Mesendoderm (in vitro differentiated cells): ENCODE results near the gene SLC6A1.

Experiments
- DNase-seq: peaks from one replicate; pipeline ENCODE4 v3.0.0; 2013
- H2AK5ac ChIP-seq: 2 replicates; pipeline ENCODE4 v1.6.1; 2013; ENCODE audit warnings: low read length, inconsistent platforms
- H2BK120ac ChIP-seq: 2 replicates; pipeline ENCODE4 v1.6.1; 2013; ENCODE audit warnings: low read depth, mild to moderate bottlenecking, low read length, moderate library complexity, mixed read lengths
- H2BK15ac ChIP-seq: replicated peaks from 2 replicates; pipeline ENCODE4 v1.6.1; 2013; ENCODE audit warnings: low read depth, mild to moderate bottlenecking, moderate library complexity
- H2BK5ac ChIP-seq: 2 replicates; pipeline ENCODE4 v1.6.1; 2013; ENCODE audit warnings: low read length, inconsistent platforms
- H3K18ac ChIP-seq: 2 replicates; pipeline ENCODE4 v1.6.1; 2013; ENCODE audit warnings: mild to moderate bottlenecking, low read length, mixed read lengths
- H3K23ac ChIP-seq: one replicate; pipeline ENCODE4 v1.6.1; 2013; ENCODE audit warnings: low read length
- H3K27ac ChIP-seq: 2 replicates; pipeline ENCODE4 v1.5.1; 2013; ENCODE audit warnings: low read depth, mild to moderate bottlenecking, inconsistent platforms, low read length, moderate library complexity
- H3K27me3 ChIP-seq: 2 replicates; pipeline ENCODE4 v1.6.1; 2013; ENCODE audit warnings: low read length, control low read depth, mild to moderate bottlenecking, inconsistent platforms; ENCODE audit not compliant: insufficient read depth, poor library complexity
- H3K36me3 ChIP-seq: 2 replicates; pipeline ENCODE4 v1.6.1; 2013; ENCODE audit warnings: low read length, inconsistent platforms; ENCODE audit not compliant: control insufficient read depth, insufficient read depth
- H3K4ac ChIP-seq: one replicate; pipeline ENCODE4 v1.6.1; 2013; ENCODE audit warnings: low read depth, mild to moderate bottlenecking, low read length, moderate library complexity
- H3K4me1 ChIP-seq: 2 replicates; pipeline ENCODE4 v1.6.1; 2013; ENCODE audit warnings: low read depth, low read length, inconsistent platforms; ENCODE audit not compliant: control insufficient read depth
- H3K4me2 ChIP-seq: 2 replicates; pipeline ENCODE4 v1.6.1; 2013; ENCODE audit warnings: low read length
- H3K4me3 ChIP-seq: 2 replicates; pipeline ENCODE4 v1.5.1; 2013; ENCODE audit warnings: mild to moderate bottlenecking, low read length
- H3K56ac ChIP-seq: one replicate; pipeline ENCODE4 v1.6.1; 2013; ENCODE audit warnings: low read length
- H3K79me1 ChIP-seq: 2 replicates; pipeline ENCODE4 v1.6.1; 2013; ENCODE audit warnings: low read length, inconsistent platforms
- H3K79me2 ChIP-seq: 2 replicates; pipeline ENCODE4 v1.6.1; 2013; ENCODE audit warnings: mild to moderate bottlenecking, low read length; ENCODE audit not compliant: control insufficient read depth, insufficient read depth
- H3K9ac ChIP-seq: 2 replicates; pipeline ENCODE4 v1.6.1; 2013; ENCODE audit warnings: low read length, inconsistent platforms
- H4K5ac ChIP-seq: one replicate; pipeline ENCODE4 v1.6.1; 2013; ENCODE audit warnings: low read length
- H4K8ac ChIP-seq: one replicate; pipeline ENCODE4 v1.6.1; 2013; ENCODE audit warnings: low read depth, mild to moderate bottlenecking, control low read depth, low read length, moderate library complexity
- WGBS: extraction: QIAGEN DNeasy Blood & Tissue Kit; methylation state at CpG from one replicate; pipeline ENCODE4 v1.1.7; 2013; ENCODE audit warnings: low lambda C conversion rate, missing lambda C conversion rate; ENCODE audit not compliant: insufficient coverage; ENCODE audit errors: extremely low coverage; 5-methylcytosine and 5-hydroxymethylcytosine counted together

SLC6A1 gene

DNA sequence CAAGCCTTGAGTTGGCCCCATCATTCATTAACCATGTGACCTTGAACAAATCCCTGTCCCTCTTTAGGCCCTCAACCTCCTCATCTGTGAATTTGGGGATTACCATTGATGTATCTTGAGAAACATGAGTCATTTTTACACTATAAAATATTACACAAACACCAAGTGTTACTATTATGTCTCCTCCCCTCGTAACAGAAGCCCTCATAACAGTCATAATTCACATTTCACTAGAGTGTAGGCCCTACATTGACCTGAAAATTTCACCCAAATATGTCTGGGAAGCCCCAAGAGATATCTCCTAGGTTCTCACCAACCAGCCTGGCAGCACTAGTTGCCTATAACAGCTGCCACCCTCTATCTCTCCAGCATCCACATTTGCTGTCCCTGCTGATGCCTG, 15.8 kb upstream of the SLC6A1 start:
- Histone ChIP-seq H3K56ac (no peak overlapping the region), H2AK5ac (no peak overlapping the region), H3K79me2 (no peaks in the 10 kb centered on the region), H3K9ac (no peak overlapping the region), H3K23ac (no peak overlapping the region), H3K27ac (no peak overlapping the region), H4K5ac (no peak overlapping the region), H3K36me3 (no peaks in the 10 kb centered on the region), H2BK5ac (no peak overlapping the region), H3K4me2 (no peak overlapping the region), H4K8ac (no peak overlapping the region), H2BK120ac (no peak overlapping the region), H3K27me3 (no peaks in the 10 kb centered on the region), H3K4me3 (no peak overlapping the region), H3K4me1 (peaks cover 4% of the 10 kb centered on the region), H3K79me1 (no peaks in the 10 kb centered on the region), H3K18ac (no peak overlapping the region), H3K4ac (no peak overlapping the region), H2BK15ac (no peak overlapping the region)
- DNase-seq, result no peak
- no CpG with 5 or more reads among the region's 1 CpG for WGBS

DNA sequence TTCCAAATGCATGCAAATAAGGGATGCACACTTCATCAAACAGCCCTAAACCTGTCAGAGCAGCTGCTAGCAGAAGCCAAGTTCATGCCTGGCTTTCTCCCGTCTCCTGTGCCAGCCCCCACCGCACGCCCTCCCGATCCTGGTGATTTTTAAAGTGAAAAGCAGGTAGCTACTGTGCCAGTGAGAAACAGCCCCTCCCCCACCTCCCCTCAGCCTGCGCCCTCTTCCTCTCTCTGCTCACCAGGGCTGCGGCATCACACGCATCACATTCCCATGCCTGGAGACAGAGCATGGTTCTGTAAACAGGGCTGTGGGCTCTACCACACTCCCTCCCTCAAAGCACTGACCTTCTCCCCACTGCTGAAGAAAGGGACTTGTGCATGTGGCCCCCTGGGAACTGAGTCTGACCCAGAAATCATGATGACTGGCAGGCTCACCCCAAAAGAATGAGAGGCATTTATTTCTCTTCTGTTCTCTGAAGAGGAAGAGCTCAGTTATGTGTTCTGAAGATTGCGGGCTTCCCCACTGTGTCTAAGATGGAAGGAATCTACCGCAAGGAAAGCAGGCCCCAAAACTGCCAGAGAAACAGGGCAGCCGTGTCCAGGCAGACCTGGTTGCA, 14.5 kb upstream of the SLC6A1 start:
- no CpG with 5 or more reads among the region's 10 CpGs for WGBS
- no peak overlapping the region for H3K4me3 ChIP-seq
- no peaks in the 10 kb centered on the region for H3K79me1 ChIP-seq
- no peak overlapping the region for H3K9ac ChIP-seq
- no peak overlapping the region for H4K5ac ChIP-seq
- no peak overlapping the region for H3K23ac ChIP-seq
- H3K4ac ChIP-seq, result no peak overlapping the region
- no peak overlapping the region for H3K4me2 ChIP-seq
- no peak overlapping the region for H2AK5ac ChIP-seq
- H2BK5ac ChIP-seq, result no peak overlapping the region
- no peak overlapping the region for H2BK15ac ChIP-seq
- H3K27me3 ChIP-seq, result no peaks in the 10 kb centered on the region
- no peak overlapping the region for H3K27ac ChIP-seq
- H3K36me3 ChIP-seq, result no peaks in the 10 kb centered on the region
- no peak for DNase-seq
- no peak overlapping the region for H3K18ac ChIP-seq
- H3K79me2 ChIP-seq, result no peaks in the 10 kb centered on the region
- H3K56ac ChIP-seq, result no peak overlapping the region
- peaks cover 4% of the 10 kb centered on the region for H3K4me1 ChIP-seq
- H2BK120ac ChIP-seq, result no peak overlapping the region
- no peak overlapping the region for H4K8ac ChIP-seq

DNA sequence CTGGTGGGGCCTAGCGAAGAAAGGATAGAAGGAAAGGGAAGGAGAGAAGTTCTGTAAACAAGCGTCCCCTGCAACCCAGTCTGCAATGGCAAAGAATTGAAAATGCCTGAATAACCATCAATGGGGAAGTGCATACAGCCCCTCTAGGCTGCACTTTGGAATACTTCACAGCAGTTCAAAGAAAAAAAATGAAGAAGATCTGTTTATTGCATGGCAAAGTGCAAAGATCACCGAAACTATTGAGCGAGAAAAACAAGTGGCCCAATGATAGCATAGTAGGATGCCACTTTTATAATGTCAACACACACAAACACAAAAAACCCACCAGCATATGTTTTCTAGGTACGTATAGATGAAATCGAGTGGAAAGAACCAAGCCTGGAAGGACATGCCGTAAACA, 13.6 kb upstream of the SLC6A1 start:
- WGBS, result no CpG with 5 or more reads among the region's 7 CpGs
- Histone ChIP-seq H3K23ac (no peak overlapping the region), H3K79me2 (no peaks in the 10 kb centered on the region), H4K5ac (no peak overlapping the region), H3K9ac (no peak overlapping the region), H2AK5ac (no peak overlapping the region), H4K8ac (no peak overlapping the region), H3K56ac (no peak overlapping the region), H3K79me1 (no peaks in the 10 kb centered on the region), H2BK120ac (no peak overlapping the region), H3K27me3 (no peaks in the 10 kb centered on the region), H3K18ac (no peak overlapping the region), H3K36me3 (no peaks in the 10 kb centered on the region), H2BK15ac (no peak overlapping the region), H3K4ac (no peak overlapping the region), H2BK5ac (no peak overlapping the region), H3K4me2 (no peak overlapping the region), H3K4me1 (peaks cover 4% of the 10 kb centered on the region), H3K27ac (no peak overlapping the region), H3K4me3 (no peak overlapping the region)
- DNase-seq, result no peak

GRCh38 chr3:10980312-10980711, 12.2 kb upstream of the SLC6A1 start:
- WGBS, result no CpG with 5 or more reads among the region's 7 CpGs
- Histone ChIP-seq H3K9ac (no peak overlapping the region), H3K4me1 (peaks cover 4% of the 10 kb centered on the region), H4K8ac (no peak overlapping the region), H4K5ac (no peak overlapping the region), H2AK5ac (no peak overlapping the region), H2BK5ac (no peak overlapping the region), H3K23ac (no peak overlapping the region), H3K4me3 (no peak overlapping the region), H3K56ac (no peak overlapping the region), H2BK15ac (no peak overlapping the region), H3K27me3 (no peaks in the 10 kb centered on the region), H3K79me2 (no peaks in the 10 kb centered on the region), H3K4me2 (no peak overlapping the region), H2BK120ac (no peak overlapping the region), H3K79me1 (no peaks in the 10 kb centered on the region), H3K18ac (no peak overlapping the region), H3K36me3 (no peaks in the 10 kb centered on the region), H3K4ac (no peak overlapping the region), H3K27ac (no peak overlapping the region)
- no peak for DNase-seq

DNA sequence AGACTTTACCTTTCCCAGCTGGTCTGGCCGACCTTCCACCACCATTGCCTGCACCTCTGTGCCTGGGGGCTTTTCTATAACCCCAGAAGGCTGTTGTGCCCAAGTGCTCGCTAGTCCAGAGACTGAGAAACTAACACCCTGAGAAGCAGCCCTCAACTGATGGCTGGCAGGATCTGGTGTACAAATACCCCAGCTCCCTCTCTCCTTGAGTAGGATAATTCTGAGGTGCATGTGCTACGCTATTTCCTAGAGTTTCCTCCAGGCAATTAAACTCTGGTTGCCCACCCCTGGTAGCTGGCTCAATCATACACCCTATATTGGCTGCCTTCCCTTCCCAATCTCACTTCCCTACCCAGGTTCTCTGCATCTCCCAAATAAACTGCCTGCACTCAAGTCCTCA, 11.5 kb upstream of the SLC6A1 start:
- Histone ChIP-seq H3K23ac (no peak overlapping the region), H2BK15ac (no peak overlapping the region), H3K56ac (no peak overlapping the region), H3K4me3 (no peak overlapping the region), H3K4me1 (peaks cover 4% of the 10 kb centered on the region), H3K79me1 (no peaks in the 10 kb centered on the region), H3K9ac (no peak overlapping the region), H3K27ac (no peak overlapping the region), H3K4ac (no peak overlapping the region), H4K8ac (no peak overlapping the region), H3K4me2 (no peak overlapping the region), H3K18ac (no peak overlapping the region), H3K27me3 (no peaks in the 10 kb centered on the region), H3K79me2 (no peaks in the 10 kb centered on the region), H4K5ac (no peak overlapping the region), H2AK5ac (no peak overlapping the region), H2BK120ac (no peak overlapping the region), H2BK5ac (no peak overlapping the region), H3K36me3 (no peaks in the 10 kb centered on the region)
- no CpG with 5 or more reads among the region's 3 CpGs for WGBS
- no peak for DNase-seq

DNA sequence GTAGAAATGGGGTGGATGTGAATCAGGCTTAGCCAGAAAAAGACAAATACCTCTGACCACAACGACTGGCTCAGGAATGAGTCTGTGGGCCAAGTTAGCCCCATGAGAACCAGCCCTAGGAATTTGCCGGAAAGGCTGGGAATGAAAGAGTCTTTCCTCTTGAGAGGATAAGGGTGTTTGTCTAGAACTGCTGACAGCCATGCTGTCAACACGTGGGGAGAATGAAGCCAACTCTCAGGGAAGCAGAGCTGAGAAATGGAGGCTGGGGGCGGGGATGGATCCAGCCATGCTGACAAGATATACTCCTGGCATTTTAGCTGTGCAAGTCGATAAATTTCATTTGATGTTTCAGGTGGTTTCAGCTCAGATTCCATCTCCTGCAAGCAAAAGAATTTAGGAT, 10.6 kb upstream of the SLC6A1 start:
- no peak overlapping the region for H2BK5ac ChIP-seq
- no peaks in the 10 kb centered on the region for H3K27me3 ChIP-seq
- H3K9ac ChIP-seq, result no peak overlapping the region
- H4K5ac ChIP-seq, result no peak overlapping the region
- H3K56ac ChIP-seq, result no peak overlapping the region
- H4K8ac ChIP-seq, result no peak overlapping the region
- no CpG with 5 or more reads among the region's 5 CpGs for WGBS
- H2BK120ac ChIP-seq, result no peak overlapping the region
- H3K79me1 ChIP-seq, result no peaks in the 10 kb centered on the region
- H2AK5ac ChIP-seq, result no peak overlapping the region
- no peak overlapping the region for H3K4me3 ChIP-seq
- no peak overlapping the region for H3K23ac ChIP-seq
- H3K18ac ChIP-seq, result no peak overlapping the region
- no peak overlapping the region for H2BK15ac ChIP-seq
- no peak overlapping the region for H3K4ac ChIP-seq
- H3K36me3 ChIP-seq, result no peaks in the 10 kb centered on the region
- H3K27ac ChIP-seq, result no peak overlapping the region
- H3K79me2 ChIP-seq, result no peaks in the 10 kb centered on the region
- H3K4me1 ChIP-seq, result peaks cover 4% of the 10 kb centered on the region
- no peak overlapping the region for H3K4me2 ChIP-seq
- DNase-seq, result no peak
